Caco-2 (cell line): ENCODE data around the gene SLC7A9. TPM values are rescaled to one million over a fixed set of nuclear protein-coding genes. Genes with fewer than 3 reads are reported as not detected.

ENCODE experiments used
- BruUV-seq: library from RNA; stranded (reverse); fragments of 400-500 nt; replicated peaks from 2 replicates; lab custom pipeline; 2021; lab: Mats Ljungman, UMichigan
- CTCF ChIA-PET: fragments of 300-600 bp; sonication (Branson Sonifier 250); formaldehyde crosslinking; loops from one replicate; lab custom pipeline; 2022; ENCODE audit warnings: antibody characterized with exemption; lab: Charles Lee
- POLR2A ChIA-PET: fragments of 300-600 bp; sonication (Branson Sonifier 250); formaldehyde crosslinking; loops from one replicate; lab custom pipeline; 2022; ENCODE audit warnings: antibody characterized with exemption; lab: Charles Lee
- DNase-seq, 2 experiments: peaks; one replicate each; pipeline versions ENCODE4 v3.0.0 to v3.0.0-alpha.2; 2020 to 2022
- H3K27me3 ChIP-seq: replicated peaks from 2 replicates; pipeline ENCODE4 v1.6.0; 2011; ENCODE audit warnings: low read length; ENCODE audit not compliant: control insufficient read depth, insufficient read depth
- H3K36me3 ChIP-seq: 2 replicates; pipeline ENCODE4 v1.5.1; 2011; ENCODE audit warnings: low read length; ENCODE audit not compliant: control insufficient read depth, insufficient read depth
- H3K4me1 ChIP-seq: fragments of 250-450 bp; sonication (Bioruptor Pico); 2 replicates; pipeline ENCODE4 v1.5.1; 2020; ENCODE audit warnings: mild to moderate bottlenecking
- H3K4me3 ChIP-seq: 2 replicates; pipeline ENCODE4 v1.5.1; 2011; ENCODE audit warnings: low read depth, mild to moderate bottlenecking, control low read depth, low read length
- H3K9me3 ChIP-seq: fragments of 250-450 bp; sonication (Bioruptor Pico); 2 replicates; pipeline ENCODE4 v1.5.1; 2020; ENCODE audit warnings: mild to moderate bottlenecking, moderate library complexity
- H3K27ac Mint-ChIP-seq: one replicate; pipeline ENCODE4 v1.8.0; 2022; ENCODE audit warnings: mixed read lengths; ENCODE audit not compliant: unreplicated experiment
- H3K27me3 Mint-ChIP-seq: one replicate; pipeline ENCODE4 v1.8.0; 2022; ENCODE audit warnings: mixed read lengths; ENCODE audit not compliant: insufficient read depth, unreplicated experiment
- H3K36me3 Mint-ChIP-seq: one replicate; pipeline ENCODE4 v1.8.0; 2022; ENCODE audit warnings: mild to moderate bottlenecking, mixed read lengths; ENCODE audit not compliant: insufficient read depth, unreplicated experiment
- H3K4me1 Mint-ChIP-seq: one replicate; pipeline ENCODE4 v1.8.0; 2022; ENCODE audit warnings: low read depth, mixed read lengths; ENCODE audit not compliant: unreplicated experiment
- H3K4me3 Mint-ChIP-seq: one replicate; pipeline ENCODE4 v1.8.0; 2022; ENCODE audit warnings: mild to moderate bottlenecking, moderate library complexity, mixed read lengths; ENCODE audit not compliant: unreplicated experiment
- H3K9me3 Mint-ChIP-seq: one replicate; pipeline ENCODE4 v1.8.0; 2022; ENCODE audit warnings: mixed read lengths; ENCODE audit not compliant: unreplicated experiment
- CTCF ChIP-seq, 2 experiments: fragments of 200-600 bp in 1 of 2; IDR thresholded peaks; 1 replicate in 1 of 2; 2 replicates in 1 of 2; pipeline versions ENCODE4 v1.5.1 to v1.8.0; 2011 to 2022; ENCODE audit warnings: antibody characterized with exemption in 1 of 2, control low read depth in 1 of 2, inconsistent platforms in 1 of 2, low read depth in 1 of 2, low read length in 1 of 2, mild to moderate bottlenecking in 1 of 2, moderate library complexity in 1 of 2; ENCODE audit not compliant: insufficient read depth in 1 of 2, severe bottlenecking in 1 of 2, unreplicated experiment in 1 of 2
- intact Hi-C: fragments of 100-400 bp; cut with micrococcal nuclease; formaldehyde crosslinking; loops from one replicate; pipeline ENCODE4 v1.10.0; 2022; ENCODE audit not compliant: unreplicated experiment
- total RNA-seq: library from RNA; stranded (reverse); gene quantifications from 2 replicates; pipeline ENCODE4 v1.2.3, GENCODE V29; 2022

Gene SLC7A9
- total RNA-seq, 1 experiment from 2014 or later, result 3.6 TPM

- Mint-ChIP-seq H3K27me3 (no peaks in the 10 kb centered on the region), H3K4me1 (peaks cover 11% of the 10 kb centered on the region), H3K4me3 (no peak overlapping the region), H3K9me3 (no peaks in the 10 kb centered on the region), H3K36me3 (no peaks in the 10 kb centered on the region), H3K27ac (no peak overlapping the region)
- DNase-seq, result no peak
- BruUV-seq, result no TSS peak
- no peak for TF ChIP-seq CTCF (IDR thresholded peaks at IDR 0.05; ENCODE audit: insufficient read depth in 1 of 2, low read depth in 1 of 2, low read length in 1 of 2, severe bottlenecking in 1 of 2, unreplicated experiment in 1 of 2)
- Histone ChIP-seq H3K36me3 (no peaks in the 10 kb centered on the region), H3K27me3 (no peaks in the 10 kb centered on the region), H3K4me1 (peaks cover 17% of the 10 kb centered on the region), H3K4me3 (no peak overlapping the region), H3K9me3 (no peaks in the 10 kb centered on the region)
- ChIA-PET POLR2A (no interaction called here), CTCF (no interaction called here)
- intact Hi-C loops, result no loop called here
These were observed 60.3 kb downstream of the SLC7A9 start for GRCh38 chr19:32809254-32809653.

- H3K27me3 ChIP-seq, result no peaks in the 10 kb centered on the region
- ChIA-PET CTCF (no interaction called here), POLR2A (no interaction called here)
- no peaks in the 10 kb centered on the region for H3K9me3 Mint-ChIP-seq
- no peaks in the 10 kb centered on the region for H3K36me3 ChIP-seq
- peaks cover 17% of the 10 kb centered on the region for H3K4me1 ChIP-seq
- no peak overlapping the region for H3K4me3 Mint-ChIP-seq
- no TSS peak for BruUV-seq
- no peak for TF ChIP-seq CTCF (IDR thresholded peaks at IDR 0.05; ENCODE audit: insufficient read depth in 1 of 2, low read depth in 1 of 2, low read length in 1 of 2, severe bottlenecking in 1 of 2, unreplicated experiment in 1 of 2)
- no peak for DNase-seq
- H3K36me3 Mint-ChIP-seq, result no peaks in the 10 kb centered on the region
- H3K4me1 Mint-ChIP-seq, result peaks cover 11% of the 10 kb centered on the region
- no peak overlapping the region for H3K4me3 ChIP-seq
- H3K9me3 ChIP-seq, result no peaks in the 10 kb centered on the region
- intact Hi-C loops, result no loop called here
- no peaks in the 10 kb centered on the region for H3K27me3 Mint-ChIP-seq
- H3K27ac Mint-ChIP-seq, result no peak overlapping the region
These were observed 61.3 kb downstream of the SLC7A9 start for GRCh38 chr19:32808236-32808635.

- H3K27ac Mint-ChIP-seq, result no peak overlapping the region
- POLR2A ChIA-PET, result no interaction called here
- H3K9me3 ChIP-seq, result no peaks in the 10 kb centered on the region
- peaks cover 3% of the 10 kb centered on the region for H3K27me3 Mint-ChIP-seq
- H3K4me3 ChIP-seq, result no peak overlapping the region
- no peaks in the 10 kb centered on the region for H3K9me3 Mint-ChIP-seq
- no peaks in the 10 kb centered on the region for H3K36me3 Mint-ChIP-seq
- intact Hi-C loops, result no loop called here
- no peaks in the 10 kb centered on the region for H3K27me3 ChIP-seq
- no peak for TF ChIP-seq CTCF (IDR thresholded peaks at IDR 0.05; ENCODE audit: insufficient read depth in 1 of 2, low read depth in 1 of 2, low read length in 1 of 2, severe bottlenecking in 1 of 2, unreplicated experiment in 1 of 2)
- BruUV-seq, result no TSS peak
- CTCF ChIA-PET, result no interaction called here
- H3K4me1 ChIP-seq, result no peaks in the 10 kb centered on the region
- no peaks in the 10 kb centered on the region for H3K4me1 Mint-ChIP-seq
- DNase-seq, result no peak
- no peak overlapping the region for H3K4me3 Mint-ChIP-seq
- H3K36me3 ChIP-seq, result no peaks in the 10 kb centered on the region
These were observed 66.7 kb downstream of the SLC7A9 start for GRCh38 chr19:32802840-32803239.
